Left ventricle myocardium inferior (tissue), 1 donor: Measurements from ENCODE around the gene CISTR. TPM values are rescaled to one million over a fixed set of nuclear protein-coding genes. Genes with fewer than 3 reads are reported as not detected.
"Not testable (repeated sequence)": the region's sequence is repeated elsewhere in the genome, so short reads cannot be mapped to it uniquely, and the experiment has no call there.

Source experiments
- DNase-seq: peaks from one replicate; pipeline ENCODE4 v3.0.0-alpha.2; 2020
- H3K27ac ChIP-seq: fragments of 200-600 bp; replicated peaks from 2 replicates; pipeline ENCODE4 v1.8.0; 2021
- H3K27me3 ChIP-seq: fragments of 200-600 bp; 2 replicates; pipeline ENCODE4 v1.8.0; 2021; ENCODE audit warnings: low read depth
- H3K36me3 ChIP-seq: fragments of 200-600 bp; 2 replicates; pipeline ENCODE4 v1.8.0; 2021
- H3K4me1 ChIP-seq: fragments of 200-600 bp; 2 replicates; pipeline ENCODE4 v1.8.0; 2021
- H3K4me3 ChIP-seq: fragments of 200-600 bp; 2 replicates; pipeline ENCODE4 v1.8.0; 2021; ENCODE audit warnings: mild to moderate bottlenecking, moderate library complexity
- H3K9me3 ChIP-seq: fragments of 200-600 bp; replicated peaks from 2 replicates; pipeline ENCODE4 v1.8.0; 2021
- intact Hi-C: fragments of 100-400 bp; cut with micrococcal nuclease; formaldehyde crosslinking; loops from one replicate; pipeline ENCODE4 v1.11.0; 2022
- total RNA-seq: library from RNA; stranded (reverse); fragmentation: NEBNext Ultra II Directional; extraction: Animal tissue kit (Norgen Biotek cat#: 25700); gene quantifications from one replicate; pipeline ENCODE4 v1.2.1, GENCODE V29; 2021
- TF ChIP-seq, protein P1 (sequence below): fragments of 200-600 bp; IDR thresholded peaks from 2 replicates; pipeline ENCODE4 v1.8.0; 2021; ENCODE audit warnings: antibody characterized with exemption, mild to moderate bottlenecking, borderline replicate concordance
- donor health status: DM: no; HTN: yes; CAD: no; lungs with severe emphysema.

Gene CISTR
- total RNA-seq, 1 donor from 2014 or later: 2.1 TPM

DNA sequence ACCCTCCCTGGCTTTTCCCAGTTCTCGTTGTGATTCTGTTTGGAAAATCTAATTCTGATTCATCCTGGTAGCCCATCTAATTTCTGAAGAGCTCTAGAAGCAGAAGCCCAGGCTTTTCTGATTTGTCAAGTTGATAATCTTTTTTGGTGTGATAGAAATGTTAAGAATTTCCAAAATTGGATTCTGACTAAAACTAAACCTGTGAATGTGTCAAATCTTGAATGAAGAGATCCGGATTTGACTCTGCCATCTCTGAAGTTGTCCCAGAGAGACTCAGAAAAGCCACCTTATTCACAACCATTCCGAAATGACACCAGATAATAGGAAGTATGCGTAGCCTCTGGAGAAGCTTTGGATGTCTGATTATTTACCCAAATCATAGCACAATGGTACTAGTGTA, 12.8 kb upstream of the CISTR start:
- Histone ChIP-seq H3K27ac (no peak overlapping the region), H3K27me3 (peaks cover 88% of the 10 kb centered on the region), H3K4me1 (no peaks in the 10 kb centered on the region), H3K9me3 (no peaks in the 10 kb centered on the region), H3K36me3 (no peaks in the 10 kb centered on the region), H3K4me3 (no peak overlapping the region)
- no peak for DNase-seq
- TF ChIP-seq, protein P1, sequence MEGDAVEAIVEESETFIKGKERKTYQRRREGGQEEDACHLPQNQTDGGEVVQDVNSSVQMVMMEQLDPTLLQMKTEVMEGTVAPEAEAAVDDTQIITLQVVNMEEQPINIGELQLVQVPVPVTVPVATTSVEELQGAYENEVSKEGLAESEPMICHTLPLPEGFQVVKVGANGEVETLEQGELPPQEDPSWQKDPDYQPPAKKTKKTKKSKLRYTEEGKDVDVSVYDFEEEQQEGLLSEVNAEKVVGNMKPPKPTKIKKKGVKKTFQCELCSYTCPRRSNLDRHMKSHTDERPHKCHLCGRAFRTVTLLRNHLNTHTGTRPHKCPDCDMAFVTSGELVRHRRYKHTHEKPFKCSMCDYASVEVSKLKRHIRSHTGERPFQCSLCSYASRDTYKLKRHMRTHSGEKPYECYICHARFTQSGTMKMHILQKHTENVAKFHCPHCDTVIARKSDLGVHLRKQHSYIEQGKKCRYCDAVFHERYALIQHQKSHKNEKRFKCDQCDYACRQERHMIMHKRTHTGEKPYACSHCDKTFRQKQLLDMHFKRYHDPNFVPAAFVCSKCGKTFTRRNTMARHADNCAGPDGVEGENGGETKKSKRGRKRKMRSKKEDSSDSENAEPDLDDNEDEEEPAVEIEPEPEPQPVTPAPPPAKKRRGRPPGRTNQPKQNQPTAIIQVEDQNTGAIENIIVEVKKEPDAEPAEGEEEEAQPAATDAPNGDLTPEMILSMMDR: no peak
- intact Hi-C loops: no loop called here

DNA sequence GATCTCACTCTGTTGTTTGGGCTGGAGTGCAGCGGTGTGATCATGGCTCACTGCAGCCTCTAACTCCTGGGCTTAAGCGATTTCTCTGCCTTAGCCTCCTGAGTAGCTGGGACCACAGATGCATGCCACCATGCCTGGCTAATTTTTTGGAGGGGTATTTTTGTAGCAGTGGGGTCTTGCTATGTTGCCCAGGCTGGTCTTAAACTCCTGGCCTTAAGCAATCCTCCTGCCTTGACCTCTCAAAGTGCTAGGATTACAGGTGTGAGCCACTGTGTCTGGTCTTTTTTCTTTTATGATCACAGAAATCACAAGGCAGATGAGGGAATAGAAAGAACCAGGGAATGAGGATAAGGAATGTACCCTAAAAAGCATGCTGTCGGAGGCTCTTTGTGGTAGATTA, 11.0 kb upstream of the CISTR start:
- H3K4me3 ChIP-seq, H3K27ac ChIP-seq, H3K4me1 ChIP-seq, H3K9me3 ChIP-seq, intact Hi-C loops, H3K36me3 ChIP-seq, DNase-seq: not testable (repeated sequence)
- peaks cover 91% of the 10 kb centered on the region for H3K27me3 ChIP-seq

- Histone ChIP-seq H3K4me1 (peaks cover 9% of the 10 kb centered on the region), H3K36me3 (no peaks in the 10 kb centered on the region), H3K9me3 (no peaks in the 10 kb centered on the region), H3K27me3 (peaks cover 85% of the 10 kb centered on the region), H3K27ac (no peak overlapping the region), H3K4me3 (no peak overlapping the region)
- intact Hi-C loops: no loop called here
- TF ChIP-seq, protein P1: no peak
- no peak for DNase-seq
Observed at GRCh38 chr12:53761306-53761705, 9.5 kb upstream of the CISTR start.

GRCh38 chr12:53759261-53759660, 7.5 kb upstream of the CISTR start:
- Histone ChIP-seq H3K4me1 (peaks cover 18% of the 10 kb centered on the region), H3K27me3 (peaks cover 65% of the 10 kb centered on the region), H3K36me3 (no peaks in the 10 kb centered on the region), H3K27ac (no peak overlapping the region), H3K9me3 (no peaks in the 10 kb centered on the region), H3K4me3 (no peak overlapping the region)
- no peak for DNase-seq
- intact Hi-C loops: no loop called here
- TF ChIP-seq, protein P1: no peak

- TF ChIP-seq, protein P1: no peak
- H3K27ac ChIP-seq: no peak overlapping the region
- H3K4me1 ChIP-seq: peaks cover 20% of the 10 kb centered on the region
- intact Hi-C loops: no loop called here
- no peaks in the 10 kb centered on the region for H3K36me3 ChIP-seq
- H3K9me3 ChIP-seq: no peaks in the 10 kb centered on the region
- peaks cover 59% of the 10 kb centered on the region for H3K27me3 ChIP-seq
- DNase-seq: no peak
- no peak overlapping the region for H3K4me3 ChIP-seq
Observed at GRCh38 chr12:53758730-53759103, 6.9 kb upstream of the CISTR start.

DNA sequence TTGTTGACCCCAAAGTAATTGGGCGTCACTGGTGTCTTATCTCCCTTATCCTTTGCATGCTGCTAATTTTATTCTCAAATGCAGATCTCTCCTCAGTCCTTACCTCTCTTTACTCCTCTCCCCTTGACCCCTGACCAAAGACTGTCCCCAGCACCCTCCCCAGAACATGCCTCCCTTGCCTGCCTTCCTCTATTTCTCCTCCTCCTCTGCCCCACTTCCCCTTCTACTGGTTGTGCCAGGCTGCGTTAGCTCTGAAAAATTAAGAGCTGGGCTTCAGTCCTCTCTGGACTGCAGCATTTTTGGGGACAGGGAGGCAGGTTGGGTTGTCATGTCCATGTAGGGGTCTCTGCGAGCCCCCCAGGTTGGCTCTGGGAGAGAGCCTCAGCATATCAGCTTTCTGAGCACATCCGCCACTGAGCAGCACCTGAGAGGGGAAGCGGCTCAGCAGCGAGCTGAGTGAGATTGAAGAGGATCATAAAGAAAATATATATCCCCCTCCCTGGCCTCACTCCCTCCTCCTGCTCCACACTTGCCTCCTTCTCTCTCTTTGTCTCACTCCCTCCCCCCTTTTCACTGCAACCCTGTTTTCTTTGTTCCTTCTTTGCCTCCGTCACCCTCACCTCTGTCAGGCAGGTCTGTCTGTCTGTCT, 6.4 kb upstream of the CISTR start:
- Histone ChIP-seq H3K9me3 (no peaks in the 10 kb centered on the region), H3K27me3 (peaks cover 54% of the 10 kb centered on the region), H3K4me1 (peaks cover 20% of the 10 kb centered on the region), H3K36me3 (no peaks in the 10 kb centered on the region), H3K4me3 (no peak overlapping the region), H3K27ac (no peak overlapping the region)
- DNase-seq: no peak
- intact Hi-C loops: no loop called here
- TF ChIP-seq, protein P1: no peak
